Measurements from ENCODE around the gene PES1.

DNA sequence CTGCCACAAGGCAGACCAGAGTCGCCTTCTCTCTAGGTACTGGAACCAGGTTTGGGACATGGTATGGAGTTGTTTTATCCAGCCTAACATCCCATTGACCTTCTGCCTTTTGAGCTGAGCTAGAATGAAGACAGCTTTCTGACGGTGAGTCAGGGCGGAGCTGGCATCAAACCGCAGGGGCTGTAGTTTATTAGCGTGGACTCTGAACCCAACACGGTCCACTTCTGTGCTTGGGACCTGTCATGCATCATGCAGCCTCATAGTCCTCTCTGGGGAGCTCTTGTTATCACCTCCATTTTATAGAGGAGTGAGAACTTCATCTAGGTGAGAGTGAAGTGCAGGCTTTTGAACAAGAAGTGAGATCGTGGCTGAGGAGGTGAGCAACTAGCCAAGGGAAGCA is 25.6 kb downstream of the PES1 start:
- TF ChIP-seq, protein P1, sequence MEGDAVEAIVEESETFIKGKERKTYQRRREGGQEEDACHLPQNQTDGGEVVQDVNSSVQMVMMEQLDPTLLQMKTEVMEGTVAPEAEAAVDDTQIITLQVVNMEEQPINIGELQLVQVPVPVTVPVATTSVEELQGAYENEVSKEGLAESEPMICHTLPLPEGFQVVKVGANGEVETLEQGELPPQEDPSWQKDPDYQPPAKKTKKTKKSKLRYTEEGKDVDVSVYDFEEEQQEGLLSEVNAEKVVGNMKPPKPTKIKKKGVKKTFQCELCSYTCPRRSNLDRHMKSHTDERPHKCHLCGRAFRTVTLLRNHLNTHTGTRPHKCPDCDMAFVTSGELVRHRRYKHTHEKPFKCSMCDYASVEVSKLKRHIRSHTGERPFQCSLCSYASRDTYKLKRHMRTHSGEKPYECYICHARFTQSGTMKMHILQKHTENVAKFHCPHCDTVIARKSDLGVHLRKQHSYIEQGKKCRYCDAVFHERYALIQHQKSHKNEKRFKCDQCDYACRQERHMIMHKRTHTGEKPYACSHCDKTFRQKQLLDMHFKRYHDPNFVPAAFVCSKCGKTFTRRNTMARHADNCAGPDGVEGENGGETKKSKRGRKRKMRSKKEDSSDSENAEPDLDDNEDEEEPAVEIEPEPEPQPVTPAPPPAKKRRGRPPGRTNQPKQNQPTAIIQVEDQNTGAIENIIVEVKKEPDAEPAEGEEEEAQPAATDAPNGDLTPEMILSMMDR (IDR thresholded peaks at IDR 0.05), result no peak
- TF ChIP-seq POLR2A (IDR thresholded peaks at IDR 0.05), result no peak
- no peak for TF ChIP-seq EP300 (IDR thresholded peaks at IDR 0.05)
- TF ChIP-seq POLR2AphosphoS5 (IDR thresholded peaks at IDR 0.05), result no peak
